Fibroblast of villous mesenchyme (primary cell): ENCODE results near the gene HOXB6. TPM values are rescaled to one million over a fixed set of nuclear protein-coding genes. Genes with fewer than 3 reads are reported as not detected.
A peak's percentile ranks its signal among the peaks of the same experiment; 100 is the strongest.

Experiments used
- DNase-seq: peaks from one replicate; pipeline ENCODE4 v3.0.0-alpha.2; 2010; ENCODE audit warnings: low read depth
- H3K4me3 ChIP-seq: 2 replicates; pipeline ENCODE4 v1.5.1; 2011; ENCODE audit warnings: low read depth, mild to moderate bottlenecking, low read length
- CTCF ChIP-seq: IDR thresholded peaks from 2 replicates; pipeline ENCODE4 v1.5.1; 2012; ENCODE audit warnings: low read depth, mild to moderate bottlenecking, low read length; ENCODE audit not compliant: insufficient read depth
- total RNA-seq: library from RNA; depleted of rRNA; stranded (reverse); fragments of >200 nt; gene quantifications from 2 replicates; pipeline ENCODE4 v1.2.3, GENCODE V29; 2012

Gene HOXB6
- total RNA-seq, 1 donor, result 1.3 TPM

- TF ChIP-seq CTCF, result no peak
- DNase-seq, result no peak
- no peak overlapping the region for H3K4me3 ChIP-seq
Observed at GRCh38 chr17:48640858-48641180, 36.0 kb upstream of the HOXB6 start.

GRCh38 chr17:48639982-48640857 lies 35.4 kb upstream of the HOXB6 start:
- TF ChIP-seq CTCF, result no peak
- no peak overlapping the region for H3K4me3 ChIP-seq
- DNase-seq, result no peak

- no peak for DNase-seq
- no peak for TF ChIP-seq CTCF
- H3K4me3 ChIP-seq, result no peak overlapping the region
Observed at GRCh38 chr17:48639136-48639535, 34.4 kb upstream of the HOXB6 start.

- TF ChIP-seq CTCF, result no peak
- no peak overlapping the region for H3K4me3 ChIP-seq
- DNase-seq, result peak; percentile 54
Observed at GRCh38 chr17:48637323-48638260, 32.8 kb upstream of the HOXB6 start.

- TF ChIP-seq CTCF, result peak; percentile 68
- DNase-seq, result peak; percentile 74
- no peak overlapping the region for H3K4me3 ChIP-seq
Observed at GRCh38 chr17:48636177-48637018, 31.6 kb upstream of the HOXB6 start.

GRCh38 chr17:48634493-48635208 lies 29.9 kb upstream of the HOXB6 start:
- no peak for TF ChIP-seq CTCF
- H3K4me3 ChIP-seq, result no peak overlapping the region
- no peak for DNase-seq
